Kasumi-1 (cell line): ENCODE data around the gene PGAP3.
"Not testable (repeated sequence)": the region's sequence is repeated elsewhere in the genome, so short reads cannot be mapped to it uniquely, and the experiment has no call there.

Experiments used
- DNase-seq, 2 experiments: peaks; one replicate each; lab custom pipeline; 2025; lab: John Stamatoyannopoulos, UW

The PGAP3 gene

DNA sequence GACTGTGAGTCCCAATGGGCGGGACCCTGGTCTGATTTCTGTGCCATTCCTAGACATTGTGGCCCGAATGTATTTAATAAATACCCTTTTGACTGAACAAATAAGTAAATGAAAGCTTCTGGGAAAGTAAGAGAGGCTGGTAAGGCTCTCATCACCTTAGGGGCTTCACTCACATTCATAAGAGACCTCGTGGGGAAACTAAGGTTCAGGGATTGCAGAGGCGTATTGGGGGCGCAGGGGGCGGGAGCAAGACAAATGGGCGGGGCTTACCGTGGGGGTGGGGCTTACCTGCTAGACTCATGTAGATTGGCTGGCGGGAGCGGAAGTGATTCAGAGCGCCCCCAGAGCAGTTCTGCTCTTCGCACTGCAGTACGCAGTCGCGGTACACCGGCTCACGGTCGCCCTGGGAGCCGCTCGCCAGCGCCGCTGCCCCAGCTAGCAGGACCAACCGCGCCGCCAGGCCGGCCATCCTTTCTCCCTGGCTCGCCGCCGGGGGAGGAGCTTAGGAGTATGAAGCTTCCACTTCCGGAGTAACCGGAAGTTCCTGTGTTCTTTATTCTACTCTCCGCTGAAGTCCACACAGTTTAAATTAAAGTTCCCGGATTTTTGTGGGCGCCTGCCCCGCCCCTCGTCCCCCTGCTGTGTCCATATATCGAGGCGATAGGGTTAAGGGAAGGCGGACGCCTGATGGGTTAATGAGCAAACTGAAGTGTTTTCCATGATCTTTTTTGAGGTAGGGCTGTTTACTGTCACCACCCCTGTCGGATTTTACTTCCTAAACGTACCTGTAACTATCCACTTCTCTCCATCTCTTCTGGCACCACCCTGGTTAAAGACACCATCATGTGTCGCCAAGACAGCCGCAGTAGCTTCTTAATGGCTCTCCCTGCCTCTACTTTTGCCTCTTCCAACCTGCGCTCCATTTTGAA lies at the start of gene PGAP3:
Gene PGAP3, minus strand, starts transcription at position 512 of the 929 bp plus-strand sequence. Its CDS starts 43 bp downstream, at position 469.
- peak; percentile 86 to 92 for DNase-seq

DNA sequence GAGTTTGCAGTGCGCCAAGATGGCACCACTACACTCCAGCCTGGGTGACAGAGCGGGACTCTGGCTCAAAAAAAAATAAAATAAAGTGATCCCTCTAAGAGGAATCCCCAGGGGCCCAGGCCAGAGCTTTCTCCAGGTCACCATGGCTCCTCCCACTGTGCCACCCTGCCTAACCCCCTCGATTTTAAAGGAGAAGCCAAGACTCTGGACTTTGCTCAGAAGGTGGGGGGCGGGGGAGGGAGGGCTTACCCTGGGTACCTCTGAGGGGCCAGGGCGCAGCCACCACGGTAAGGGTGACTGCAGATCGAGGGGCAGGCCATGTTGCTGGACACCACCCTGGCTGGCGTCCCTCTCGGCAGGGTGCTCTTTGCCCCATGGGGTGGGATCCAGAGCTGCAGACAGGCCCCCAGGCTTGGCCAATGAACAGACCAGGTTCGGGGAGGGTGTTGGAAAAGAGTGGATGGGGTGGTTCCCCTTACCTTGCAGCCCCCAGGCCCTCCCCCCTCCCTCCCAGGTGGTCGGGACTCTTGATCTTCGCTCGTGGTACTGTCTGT lies 49.4 kb upstream of the PGAP3 start:
- DNase-seq: no peak

DNA sequence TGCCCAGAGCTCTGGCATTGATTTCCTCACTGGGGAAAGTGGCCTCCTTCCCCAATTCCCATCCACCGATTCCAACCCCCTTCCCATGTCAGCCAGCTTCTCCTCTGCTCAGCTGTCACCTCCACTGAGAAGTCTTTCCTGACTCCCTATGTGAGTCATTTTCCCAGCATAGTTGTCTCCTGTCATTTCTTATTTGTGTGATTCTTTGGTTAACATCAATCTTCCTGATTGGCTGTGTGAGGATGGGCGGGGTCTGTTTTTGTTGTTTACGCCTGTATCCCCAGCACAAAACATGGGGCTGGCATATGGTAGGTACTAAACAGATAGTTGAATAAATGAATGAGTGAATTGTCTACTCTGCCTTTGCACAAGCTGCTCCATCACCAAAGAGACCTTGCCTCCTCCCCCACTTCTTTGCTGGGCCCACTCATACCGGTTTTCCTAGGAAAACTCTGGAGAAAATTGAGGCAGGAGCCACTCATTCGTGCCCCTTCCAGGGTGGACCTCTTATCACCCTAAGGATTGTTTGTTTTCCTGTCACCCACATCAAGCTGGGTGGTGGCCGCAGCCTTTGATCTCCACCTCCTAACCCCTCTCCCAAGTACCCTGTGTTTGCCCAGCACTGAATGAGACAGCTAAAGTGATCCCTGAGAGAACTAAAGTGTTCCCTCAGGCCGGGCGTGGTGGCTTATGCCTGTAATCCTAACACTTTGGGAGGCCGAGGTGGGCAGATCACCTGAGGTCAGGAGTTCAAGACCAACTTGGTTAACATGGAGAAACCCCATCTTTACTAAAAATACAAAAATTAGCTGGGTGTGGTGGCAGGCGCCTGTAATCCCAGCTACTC lies 48.7 kb upstream of the PGAP3 start:
- DNase-seq: no peak

GRCh38 chr17:39735882-39736281 lies 48.0 kb upstream of the PGAP3 start:
- DNase-seq: no peak

DNA sequence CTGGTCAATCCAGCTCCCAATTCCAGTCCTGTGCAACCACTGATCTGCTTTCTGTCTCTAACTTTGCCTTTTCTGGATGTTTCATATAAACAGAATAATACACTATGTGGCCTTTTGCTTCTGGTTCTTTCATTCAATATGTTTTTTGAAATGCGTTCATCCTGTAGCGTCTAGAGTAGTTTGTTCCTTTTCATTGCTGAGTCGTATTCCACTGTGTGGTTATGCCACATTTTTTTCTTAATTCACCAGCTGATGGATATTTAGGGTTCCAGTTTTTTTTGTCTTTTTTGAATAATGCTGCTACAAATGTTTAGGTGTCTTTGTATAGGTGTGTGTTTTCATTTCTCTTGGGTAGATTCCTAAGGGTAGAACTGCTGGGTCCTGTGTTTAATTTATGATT lies 44.7 kb upstream of the PGAP3 start:
- no peak for DNase-seq

GRCh38 chr17:39730095-39730921 lies 42.5 kb upstream of the PGAP3 start, which contains the start of gene MIEN1:
MIEN1 (minus strand) TSS chr17:39730532; CDS start chr17:39730495, 37 bp downstream.
- peak; percentile 59 to 76 for DNase-seq

- DNase-seq: no peak
These were observed 41.5 kb upstream of the PGAP3 start for GRCh38 chr17:39729280-39729851.

DNA sequence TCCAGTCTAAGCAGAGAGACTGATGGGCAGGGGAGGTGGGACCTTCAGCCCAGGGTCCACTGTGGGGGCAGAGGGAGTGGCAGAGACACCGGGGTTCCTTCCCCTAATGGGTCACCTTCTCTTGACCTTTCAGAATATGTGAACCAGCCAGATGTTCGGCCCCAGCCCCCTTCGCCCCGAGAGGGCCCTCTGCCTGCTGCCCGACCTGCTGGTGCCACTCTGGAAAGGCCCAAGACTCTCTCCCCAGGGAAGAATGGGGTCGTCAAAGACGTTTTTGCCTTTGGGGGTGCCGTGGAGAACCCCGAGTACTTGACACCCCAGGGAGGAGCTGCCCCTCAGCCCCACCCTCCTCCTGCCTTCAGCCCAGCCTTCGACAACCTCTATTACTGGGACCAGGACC lies 39.7 kb upstream of the PGAP3 start:
- DNase-seq: no peak

GRCh38 chr17:39726617-39727016 lies 38.8 kb upstream of the PGAP3 start:
- no peak for DNase-seq

- DNase-seq: not testable (repeated sequence)
These were observed 38.1 kb upstream of the PGAP3 start for GRCh38 chr17:39725923-39726322.

GRCh38 chr17:39724731-39725130 lies 36.9 kb upstream of the PGAP3 start:
- DNase-seq: no peak

- no peak for DNase-seq
These were observed 35.4 kb upstream of the PGAP3 start for GRCh38 chr17:39722965-39723848.

GRCh38 chr17:39722104-39722503 lies 34.2 kb upstream of the PGAP3 start:
- DNase-seq: no peak

GRCh38 chr17:39719563-39720355 lies 31.9 kb upstream of the PGAP3 start:
- DNase-seq: no peak

- no peak for DNase-seq
These were observed 29.8 kb upstream of the PGAP3 start for GRCh38 chr17:39717660-39718059.

- DNase-seq: no peak
These were observed 29.2 kb upstream of the PGAP3 start for GRCh38 chr17:39716879-39717536.

GRCh38 chr17:39716073-39716818 lies 28.4 kb upstream of the PGAP3 start:
- no peak for DNase-seq
